Superior temporal gyrus (tissue), 1 donor: Measurements from ENCODE around the gene CASP10.

ENCODE experiments used
- DNase-seq: peaks from one replicate; pipeline ENCODE4 v3.0.0-alpha.2; 2016; ENCODE audit errors: extremely low spot score

CASP10 gene

GRCh38 chr2:201260302-201260800 lies 77.4 kb downstream of the CASP10 start, which contains the start of gene CASP8:
Gene CASP8 (plus strand): TSS chr2:201260536. CDS start chr2:201266487, 5,951 bp downstream.
- DNase-seq = no peak

- no peak for DNase-seq
These were observed 78.5 kb downstream of the CASP10 start for GRCh38 chr2:201261471-201261870.

- DNase-seq = no peak
These were observed 79.0 kb downstream of the CASP10 start for GRCh38 chr2:201261906-201262305.

GRCh38 chr2:201262718-201263117 lies 79.8 kb downstream of the CASP10 start:
- no peak for DNase-seq

GRCh38 chr2:201263779-201264178 lies 80.8 kb downstream of the CASP10 start:
- no peak for DNase-seq

- no peak for DNase-seq
These were observed 81.7 kb downstream of the CASP10 start for GRCh38 chr2:201264472-201265173.

- DNase-seq = no peak
These were observed 83.7 kb downstream of the CASP10 start for GRCh38 chr2:201266629-201267028.

- no peak for DNase-seq
These were observed 84.5 kb downstream of the CASP10 start for GRCh38 chr2:201267278-201268030.

- no peak for DNase-seq
These were observed 86.8 kb downstream of the CASP10 start for GRCh38 chr2:201269764-201270163.

GRCh38 chr2:201270293-201271001 lies 87.5 kb downstream of the CASP10 start:
- DNase-seq = no peak

GRCh38 chr2:201271917-201272316 lies 89.0 kb downstream of the CASP10 start:
- DNase-seq = no peak

GRCh38 chr2:201273330-201273983 lies 90.5 kb downstream of the CASP10 start:
- no peak for DNase-seq

- no peak for DNase-seq
These were observed 92.1 kb downstream of the CASP10 start for GRCh38 chr2:201275069-201275468.

GRCh38 chr2:201275990-201276389 lies 93.0 kb downstream of the CASP10 start:
- no peak for DNase-seq

GRCh38 chr2:201276511-201276910 lies 93.6 kb downstream of the CASP10 start:
- DNase-seq = no peak
